Activated CD8-positive, alpha-beta memory T cell treated with anti-CD3 and anti-CD28 coated beads for 1 hour (primary cell): ENCODE measurements around the gene PSRC1.

Experiments
- DNase-seq, 2 donors: peaks; one replicate each; pipeline ENCODE4 v3.0.0-alpha.2; 2020; ENCODE audit warnings: low read depth in 1 of 2; ENCODE audit errors: extremely low read depth in 1 of 2

The PSRC1 gene

DNA sequence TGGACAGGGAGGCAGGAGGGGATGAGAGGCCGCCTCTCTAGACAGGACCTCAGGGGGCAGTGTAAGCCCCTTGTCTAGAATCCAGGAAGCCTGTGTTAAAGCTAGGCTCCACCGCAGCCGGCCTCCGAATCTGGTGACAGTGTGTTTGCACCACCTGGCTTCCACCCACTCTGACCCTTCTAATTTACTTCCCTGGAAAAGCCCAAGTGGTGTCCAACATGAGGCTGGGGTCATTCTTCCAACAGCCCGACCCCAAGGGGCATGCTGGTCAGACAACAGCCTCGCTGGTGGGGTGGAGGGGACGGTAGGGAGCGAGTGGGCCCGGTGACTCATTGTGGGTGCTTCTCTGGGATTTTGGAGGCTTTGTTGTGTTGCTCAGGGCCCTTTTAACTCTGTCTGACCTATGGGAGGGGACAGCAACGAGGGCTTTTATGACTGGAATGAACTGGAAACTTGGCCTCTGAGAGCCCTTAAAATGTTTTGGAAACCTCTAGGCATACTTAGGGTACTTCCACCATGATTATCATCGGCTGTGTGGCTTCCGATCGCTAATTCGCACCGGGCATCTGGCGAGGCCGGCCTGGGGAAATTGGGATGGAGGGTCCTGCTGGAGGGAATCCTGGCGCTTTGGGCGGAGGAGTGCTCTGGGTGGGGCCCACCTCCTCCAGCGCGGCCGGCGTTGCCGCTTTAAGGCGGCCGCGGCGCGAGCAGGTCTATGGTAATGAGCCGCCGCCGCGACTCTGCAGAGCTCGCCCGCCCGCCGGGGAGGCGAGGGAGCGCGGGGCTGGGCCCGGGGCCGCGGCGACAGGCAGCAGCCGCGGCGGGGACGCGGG is 33.9 kb downstream of the PSRC1 start, which contains the start of gene CELSR2:
Gene CELSR2 (plus strand): TSS at position 743 of the 833 bp plus-strand sequence. CDS start 541 bp downstream, outside the sequence.
- DNase-seq = peak in 1 of 2 donors; percentile 39

- no peak for DNase-seq
Measured at GRCh38 chr1:109248444-109248796, 34.5 kb downstream of the PSRC1 start.

DNA sequence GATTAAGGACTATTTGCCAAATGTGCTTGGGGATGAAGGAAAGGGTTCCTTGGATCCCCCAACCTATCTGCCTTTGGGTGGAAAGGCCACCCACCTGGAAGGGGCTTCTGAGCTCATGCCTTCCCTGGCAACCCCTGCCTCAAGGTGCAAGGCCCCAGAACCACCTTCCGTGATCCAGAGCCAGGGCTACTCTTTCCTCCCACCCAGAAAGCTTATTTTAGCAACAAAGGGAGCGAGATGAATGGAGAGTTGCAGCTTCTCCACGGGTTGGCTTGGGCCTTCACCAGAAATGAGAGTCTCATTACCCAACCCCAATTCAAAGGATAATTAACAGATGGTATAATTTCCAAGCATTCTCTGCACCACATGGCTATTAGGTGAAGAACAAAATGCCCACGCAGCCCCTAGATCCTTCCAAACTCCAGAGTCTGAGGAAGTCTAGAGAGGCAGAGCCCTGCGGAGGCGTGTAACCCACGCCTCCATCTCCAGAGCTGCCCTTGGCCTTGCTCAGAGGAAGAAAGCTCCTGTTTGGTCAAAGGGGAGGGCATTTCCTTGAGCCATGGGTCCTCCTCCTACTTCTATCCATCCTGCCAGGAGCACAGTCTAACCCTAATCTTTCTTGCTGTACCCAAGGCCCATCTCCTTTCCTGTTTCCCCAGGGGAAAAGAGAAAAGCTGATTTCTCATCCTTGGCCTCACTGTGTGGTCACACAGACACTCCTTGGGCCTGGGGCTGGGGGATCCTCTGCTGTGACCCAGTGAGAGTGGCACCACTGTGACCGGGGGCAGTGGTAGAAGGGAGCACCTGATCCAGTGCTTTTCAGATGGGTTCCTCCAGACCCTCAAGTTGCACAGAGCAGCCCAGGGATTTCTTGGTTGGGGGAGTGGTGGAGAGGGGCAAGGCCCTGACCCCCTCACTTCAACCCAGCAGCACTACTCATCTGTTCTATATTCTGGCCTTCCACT is 35.3 kb downstream of the PSRC1 start:
- no peak for DNase-seq

DNA sequence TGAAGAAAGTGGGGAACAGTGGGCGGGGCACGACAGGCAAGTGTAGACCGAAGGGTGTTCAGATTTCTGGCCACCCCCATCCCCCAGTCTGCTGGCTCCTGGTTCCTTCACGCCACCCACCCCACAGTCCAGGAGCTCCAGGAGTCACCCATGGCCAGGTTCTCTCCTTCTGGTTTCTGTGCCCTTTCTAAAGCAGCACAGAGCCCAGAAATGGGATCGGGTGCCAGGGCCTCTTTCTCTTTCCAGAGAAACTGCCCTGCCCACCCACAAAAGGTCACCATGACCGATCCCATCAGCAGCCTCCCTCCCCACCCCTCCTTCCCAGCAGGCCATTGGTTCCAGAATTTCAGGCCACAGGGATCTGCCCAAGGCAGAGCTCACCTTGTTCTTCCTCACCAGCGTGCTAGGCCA is 36.8 kb downstream of the PSRC1 start:
- no peak for DNase-seq

- no peak for DNase-seq
Measured at GRCh38 chr1:109243860-109244552, 38.9 kb downstream of the PSRC1 start.

- no peak for DNase-seq
Measured at GRCh38 chr1:109243221-109243620, 39.7 kb downstream of the PSRC1 start.

- no peak for DNase-seq
Measured at GRCh38 chr1:109242387-109242786, 40.6 kb downstream of the PSRC1 start.

GRCh38 chr1:109241841-109242345 is 41.1 kb downstream of the PSRC1 start:
- DNase-seq = no peak

GRCh38 chr1:109241344-109241743 is 41.6 kb downstream of the PSRC1 start:
- DNase-seq = no peak

- DNase-seq = no peak
Measured at GRCh38 chr1:109240158-109241152, 42.5 kb downstream of the PSRC1 start.

DNA sequence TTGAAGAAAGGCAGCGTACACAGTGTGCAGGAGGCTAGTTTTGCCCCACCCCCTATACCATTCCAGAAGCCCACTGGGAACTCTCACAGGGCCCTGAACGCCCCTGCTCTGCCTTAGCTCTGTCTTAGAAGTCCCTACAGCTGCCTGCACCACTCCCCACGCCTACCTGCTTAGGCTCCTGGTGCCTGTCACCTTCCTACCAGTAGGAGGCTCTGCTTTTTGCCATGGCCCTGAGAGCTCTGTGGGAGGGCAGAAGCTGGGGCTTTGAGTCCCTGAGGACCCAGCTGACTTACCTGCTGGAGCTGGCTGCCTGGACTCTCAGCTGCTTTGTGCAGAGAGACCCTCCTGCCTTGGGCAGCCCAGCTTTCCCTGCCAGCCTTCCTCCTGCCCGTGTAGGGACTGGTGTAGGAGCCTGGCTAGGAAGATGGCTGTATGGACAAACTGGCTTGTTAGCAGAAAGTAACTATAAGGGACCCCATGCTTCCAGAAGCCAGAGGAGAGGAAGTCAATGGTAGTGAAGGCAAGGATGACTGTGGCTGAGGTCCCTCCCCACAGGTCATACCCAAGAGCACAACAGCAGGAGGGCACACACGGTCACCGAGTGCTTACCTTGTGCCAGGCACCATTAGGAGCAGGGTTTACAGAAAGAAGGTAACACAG is 43.4 kb downstream of the PSRC1 start:
- DNase-seq = no peak

GRCh38 chr1:109239047-109239408 is 43.9 kb downstream of the PSRC1 start:
- DNase-seq = no peak

- DNase-seq = no peak
Measured at GRCh38 chr1:109238382-109238781, 44.6 kb downstream of the PSRC1 start.

DNA sequence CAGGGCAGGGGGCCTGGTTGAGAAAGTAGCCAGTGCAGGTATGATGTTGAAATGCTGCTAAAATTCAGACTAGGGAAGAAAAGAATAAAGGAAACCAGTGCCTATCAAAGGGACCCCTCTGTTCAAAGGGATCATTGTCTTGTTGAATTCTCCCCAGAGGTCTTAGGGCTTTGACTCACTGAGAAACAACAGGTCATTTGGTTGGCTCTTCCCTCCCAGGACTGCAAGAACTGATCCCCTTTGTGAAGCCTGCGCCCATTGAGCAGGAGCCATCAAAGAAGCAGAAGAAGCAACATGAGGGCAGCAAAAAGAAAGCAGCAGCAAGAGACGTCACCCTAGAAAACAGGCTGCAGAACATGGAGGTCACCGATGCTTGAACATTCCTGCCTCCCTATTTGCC is 45.4 kb downstream of the PSRC1 start:
- DNase-seq = no peak

- no peak for DNase-seq
Measured at GRCh38 chr1:109235137-109235536, 47.8 kb downstream of the PSRC1 start.

DNA sequence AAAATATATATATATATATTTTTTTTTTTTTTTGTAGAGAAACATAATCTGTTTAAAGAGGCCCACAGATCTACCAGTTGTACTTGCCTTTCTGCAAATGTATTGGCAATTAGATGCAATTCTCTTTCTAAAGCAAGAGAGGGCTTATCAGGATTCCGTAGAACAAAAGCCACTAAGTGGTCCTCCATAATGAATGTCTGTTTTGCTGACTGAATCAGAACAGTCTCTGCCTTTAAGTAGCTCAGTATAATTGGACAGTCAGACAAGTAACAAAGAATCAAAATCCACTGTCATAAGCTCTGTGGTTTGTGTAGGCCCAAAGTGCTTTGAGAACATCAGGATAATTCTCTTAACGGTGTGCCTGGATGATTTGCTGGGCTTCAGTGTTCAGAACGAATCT is 51.9 kb downstream of the PSRC1 start:
- DNase-seq = no peak
